NCI-H187 (cell line): ENCODE data around the gene ITPR3.

ENCODE experiments used
- DNase-seq, 2 experiments: peaks; one replicate each; lab custom pipeline; 2025; lab: John Stamatoyannopoulos, UW

ITPR3 gene

GRCh38 chr6:33638556-33638955 lies 17.4 kb downstream of the ITPR3 start:
- no peak for DNase-seq

- no peak for DNase-seq
These were observed 18.4 kb downstream of the ITPR3 start for GRCh38 chr6:33639559-33639958.

GRCh38 chr6:33640361-33640760 lies 19.2 kb downstream of the ITPR3 start:
- DNase-seq, result no peak

- no peak for DNase-seq
These were observed 20.0 kb downstream of the ITPR3 start for GRCh38 chr6:33641144-33641543.

GRCh38 chr6:33641602-33642001 lies 20.5 kb downstream of the ITPR3 start:
- DNase-seq, result no peak

DNA sequence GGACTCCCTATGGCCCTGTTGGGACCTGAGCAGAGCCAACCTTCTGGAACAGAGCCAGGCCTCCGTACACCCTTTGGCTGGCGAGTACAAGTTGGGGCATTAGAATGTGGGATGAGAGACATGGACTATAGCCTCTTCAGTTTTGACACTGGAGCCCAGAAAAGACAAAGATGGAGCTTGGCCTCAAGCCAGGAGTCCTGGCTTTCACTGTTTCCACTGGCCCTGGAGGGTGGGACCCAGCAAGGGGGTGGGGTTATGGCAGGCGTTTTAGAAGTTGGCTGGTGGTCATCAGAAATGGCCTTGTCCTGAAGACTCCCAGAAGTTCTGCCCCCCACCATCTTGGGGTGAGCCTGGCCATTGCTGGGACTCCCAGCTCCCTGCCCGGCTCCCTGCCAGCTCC lies 21.8 kb downstream of the ITPR3 start:
- no peak for DNase-seq

- DNase-seq, result no peak
These were observed 30.3 kb downstream of the ITPR3 start for GRCh38 chr6:33651403-33651802.

GRCh38 chr6:33652002-33652401 lies 30.9 kb downstream of the ITPR3 start:
- DNase-seq, result no peak

- no peak for DNase-seq
These were observed 33.9 kb downstream of the ITPR3 start for GRCh38 chr6:33654831-33655554.

DNA sequence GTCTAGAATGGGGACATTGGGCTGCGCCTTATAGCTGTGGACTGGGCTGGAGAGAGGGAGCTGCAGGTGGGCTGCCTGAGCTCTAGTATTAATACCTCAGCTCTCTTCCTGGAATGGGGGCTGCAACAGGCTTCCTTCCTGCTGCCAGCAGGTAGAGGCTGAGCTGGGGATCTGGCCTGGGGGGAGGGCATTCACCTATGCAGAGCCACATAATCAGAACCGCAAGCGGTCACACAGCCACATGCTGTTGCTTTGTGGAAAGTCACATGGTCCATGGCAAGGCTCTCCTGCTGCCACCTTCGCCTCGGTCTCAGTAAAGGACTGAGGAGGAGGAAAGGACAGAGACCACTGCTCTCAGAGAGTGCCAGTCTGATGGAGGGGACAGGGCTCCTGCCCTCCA lies 35.7 kb downstream of the ITPR3 start:
- DNase-seq, result no peak

DNA sequence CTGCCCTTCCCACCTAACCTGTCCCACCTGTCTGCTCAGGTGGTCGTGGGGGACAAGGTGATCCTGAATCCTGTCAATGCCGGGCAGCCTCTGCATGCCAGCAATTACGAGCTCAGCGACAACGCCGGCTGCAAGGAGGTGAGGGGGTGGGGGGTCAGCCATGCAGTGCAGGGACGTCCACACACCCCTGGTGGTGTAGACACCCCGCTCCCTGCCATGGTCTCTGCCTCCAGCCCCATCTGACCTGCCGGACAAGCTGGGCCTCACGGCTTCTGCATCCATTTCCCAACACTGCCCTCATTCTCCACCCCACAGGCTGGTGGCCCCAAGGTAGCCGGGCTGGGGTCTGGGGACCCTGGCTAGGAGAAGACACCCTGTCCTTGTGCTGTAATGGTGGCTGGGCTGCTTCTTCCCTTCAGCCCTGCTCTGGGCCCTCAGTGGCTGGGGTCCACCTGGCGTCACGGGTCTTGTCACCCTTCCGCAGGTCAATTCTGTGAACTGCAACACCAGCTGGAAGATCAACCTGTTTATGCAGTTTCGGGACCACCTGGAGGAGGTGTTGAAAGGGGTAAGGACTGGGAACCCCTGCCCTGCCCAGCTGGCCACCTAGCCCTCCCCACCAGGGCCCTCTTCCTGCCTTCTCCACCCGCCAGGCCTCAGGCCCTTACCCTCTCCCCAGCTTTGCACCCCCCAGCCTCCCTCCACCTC lies 38.0 kb downstream of the ITPR3 start:
- no peak for DNase-seq

- DNase-seq, result no peak
These were observed 38.9 kb downstream of the ITPR3 start for GRCh38 chr6:33659986-33660385.

- no peak for DNase-seq
These were observed 40.1 kb downstream of the ITPR3 start for GRCh38 chr6:33661106-33661838.

DNA sequence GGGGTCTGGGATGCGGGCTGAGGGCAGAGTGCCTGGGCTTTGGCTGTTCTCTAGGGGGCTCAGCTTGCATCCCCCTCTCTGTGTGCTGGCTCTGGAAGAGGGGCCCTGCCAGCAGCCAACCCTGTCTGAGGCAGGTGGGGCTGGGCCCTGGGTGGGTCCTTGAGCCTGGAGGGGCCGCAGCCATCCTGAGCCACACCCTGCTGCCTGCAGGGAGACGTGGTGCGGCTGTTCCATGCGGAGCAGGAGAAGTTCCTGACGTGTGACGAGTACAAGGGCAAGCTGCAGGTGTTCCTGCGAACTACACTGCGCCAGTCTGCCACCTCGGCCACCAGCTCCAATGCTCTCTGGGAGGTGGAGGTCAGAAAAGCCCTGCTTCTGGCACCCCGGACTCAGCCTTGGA lies 41.2 kb downstream of the ITPR3 start:
- DNase-seq, result no peak

- DNase-seq, result no peak
These were observed 41.9 kb downstream of the ITPR3 start for GRCh38 chr6:33663028-33663427.

GRCh38 chr6:33663727-33664449 lies 42.8 kb downstream of the ITPR3 start:
- DNase-seq, result no peak

DNA sequence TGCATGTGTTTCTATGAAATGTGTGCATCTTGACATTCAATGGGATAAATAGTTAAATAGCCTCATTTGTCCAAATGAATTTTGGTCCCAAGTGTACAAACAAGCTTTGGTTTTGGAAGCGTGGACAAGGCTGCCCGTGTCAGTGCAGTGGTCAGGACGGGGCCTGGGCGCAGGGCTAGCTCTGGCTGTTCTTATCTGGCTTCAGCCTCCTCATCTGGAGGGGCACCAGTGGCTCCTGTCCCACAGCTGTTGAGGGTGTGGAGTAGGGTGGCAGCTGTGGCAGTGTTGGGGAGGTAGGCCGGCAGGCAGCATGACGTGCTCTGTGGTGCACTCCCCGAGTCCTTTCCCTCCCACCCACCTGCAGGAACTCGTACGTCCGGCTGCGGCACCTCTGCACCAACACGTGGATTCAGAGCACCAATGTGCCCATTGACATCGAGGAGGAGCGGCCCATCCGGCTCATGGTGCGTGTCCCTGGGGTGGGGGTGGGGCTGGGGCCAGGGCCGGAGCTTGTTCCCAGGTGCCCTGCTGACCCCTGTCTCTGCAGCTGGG lies 43.5 kb downstream of the ITPR3 start:
- DNase-seq, result no peak

DNA sequence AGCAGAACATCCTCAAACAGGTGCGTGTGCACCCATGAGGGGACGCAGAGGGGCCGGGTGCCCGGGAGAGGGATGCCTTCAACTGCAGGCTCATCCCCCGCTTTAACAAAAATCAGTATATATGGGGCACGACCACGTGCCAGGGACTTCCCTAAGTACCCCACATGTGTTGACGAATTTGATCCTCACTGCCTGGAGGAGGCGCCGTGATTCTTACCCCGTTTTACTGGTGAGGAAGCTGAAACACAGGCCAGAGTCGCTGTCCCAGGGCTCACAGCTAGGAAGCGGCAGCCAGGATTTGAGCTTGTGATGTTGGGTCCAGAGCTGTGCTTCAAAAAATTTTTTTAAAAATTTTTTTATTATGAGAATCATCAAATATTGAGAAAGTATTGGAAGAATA lies 44.8 kb downstream of the ITPR3 start:
- DNase-seq, result no peak

DNA sequence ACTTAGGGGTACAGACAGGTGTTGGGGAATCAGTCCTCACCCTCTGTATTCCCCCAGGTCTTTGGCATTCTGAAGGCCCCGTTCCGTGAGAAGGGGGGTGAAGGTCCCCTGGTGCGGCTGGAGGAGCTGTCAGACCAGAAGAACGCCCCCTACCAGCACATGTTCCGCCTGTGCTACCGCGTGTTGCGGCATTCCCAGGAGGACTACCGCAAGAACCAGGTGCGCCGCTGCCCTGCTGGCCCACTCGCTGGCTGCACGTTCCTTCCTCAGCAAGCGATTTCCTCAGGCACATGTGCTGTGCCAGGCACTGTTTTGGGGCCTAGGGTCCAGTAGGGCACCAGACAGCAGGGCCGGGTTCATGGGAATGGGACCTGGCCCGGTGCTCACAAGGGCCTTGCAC lies 46.0 kb downstream of the ITPR3 start:
- DNase-seq, result no peak

DNA sequence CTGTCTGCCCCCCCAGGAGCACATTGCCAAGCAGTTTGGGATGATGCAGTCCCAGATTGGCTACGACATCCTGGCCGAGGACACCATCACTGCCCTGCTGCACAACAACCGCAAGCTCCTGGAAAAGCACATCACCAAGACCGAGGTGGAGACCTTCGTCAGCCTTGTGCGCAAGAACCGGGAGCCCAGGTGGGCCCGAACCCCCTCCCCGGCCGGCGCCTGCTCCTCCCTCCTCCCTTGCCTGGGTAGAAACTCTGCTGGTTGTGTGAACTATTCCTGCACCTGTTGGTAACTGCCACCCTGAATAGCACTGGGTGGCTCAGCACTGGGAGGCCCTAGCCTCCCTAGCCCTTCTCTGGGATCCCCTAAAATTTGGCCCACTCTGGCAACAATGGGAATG lies 46.7 kb downstream of the ITPR3 start:
- no peak for DNase-seq

- no peak for DNase-seq
These were observed 47.2 kb downstream of the ITPR3 start for GRCh38 chr6:33668328-33668727.

DNA sequence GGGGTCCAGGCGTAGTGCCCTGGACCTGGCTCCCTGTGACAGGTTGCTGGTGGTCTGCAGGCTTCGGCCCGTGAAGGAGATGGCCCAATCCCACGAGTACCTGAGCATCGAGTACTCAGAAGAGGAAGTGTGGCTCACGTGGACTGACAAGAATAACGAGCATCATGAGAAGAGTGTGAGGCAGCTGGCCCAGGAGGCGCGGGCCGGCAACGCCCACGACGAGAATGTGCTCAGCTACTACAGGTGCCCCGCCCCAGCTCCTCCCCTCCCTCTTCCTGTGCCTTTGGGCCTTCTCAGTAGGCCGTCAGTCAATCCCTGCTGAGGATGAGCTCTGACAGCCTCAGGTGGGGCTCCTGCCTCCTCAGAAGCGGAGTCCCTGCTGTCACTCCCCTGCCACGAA lies 47.8 kb downstream of the ITPR3 start:
- DNase-seq, result no peak
